Measurements from ENCODE around the gene INO80C. TPM values are rescaled to one million over a fixed set of nuclear protein-coding genes. Genes with fewer than 3 reads are reported as not detected.

Gene INO80C
- total RNA-seq, result 8.8 and 9.8 TPM in 2 replicates
- polyA plus RNA-seq (2012), result 21.8 TPM

- peak; percentile 97 for DNase-seq (ENCODE audit: low read depth)
Measured at GRCh38 chr18:35497370-35498197, at the start of gene INO80C. Gene INO80C (minus strand): TSS chr18:35497960. CDS start chr18:35497874, 86 bp downstream.

- no peak for DNase-seq (ENCODE audit: low read depth)
Measured at GRCh38 chr18:35547008-35547605, 49.3 kb upstream of the INO80C start.

DNA sequence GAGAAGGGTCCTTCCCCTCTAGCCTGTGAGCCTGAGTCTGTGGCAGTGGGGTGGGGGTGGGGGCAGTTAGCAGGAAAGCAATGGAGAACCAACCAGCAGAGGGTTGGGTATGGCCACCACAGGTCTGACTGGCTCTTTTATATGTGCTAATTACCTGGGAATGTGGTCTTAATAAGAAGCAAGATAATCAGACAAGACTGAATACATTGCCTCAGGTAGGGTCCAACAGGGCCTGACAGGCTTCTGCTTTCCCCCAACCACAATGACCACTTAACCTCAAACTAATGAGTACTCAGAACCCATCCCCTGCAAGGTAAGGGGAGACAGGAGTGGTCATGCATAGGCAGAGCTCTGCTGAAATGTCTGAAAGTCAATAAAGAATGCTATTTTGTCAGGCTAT lies 44.6 kb upstream of the INO80C start:
- DNase-seq (ENCODE audit: low read depth), result no peak

DNA sequence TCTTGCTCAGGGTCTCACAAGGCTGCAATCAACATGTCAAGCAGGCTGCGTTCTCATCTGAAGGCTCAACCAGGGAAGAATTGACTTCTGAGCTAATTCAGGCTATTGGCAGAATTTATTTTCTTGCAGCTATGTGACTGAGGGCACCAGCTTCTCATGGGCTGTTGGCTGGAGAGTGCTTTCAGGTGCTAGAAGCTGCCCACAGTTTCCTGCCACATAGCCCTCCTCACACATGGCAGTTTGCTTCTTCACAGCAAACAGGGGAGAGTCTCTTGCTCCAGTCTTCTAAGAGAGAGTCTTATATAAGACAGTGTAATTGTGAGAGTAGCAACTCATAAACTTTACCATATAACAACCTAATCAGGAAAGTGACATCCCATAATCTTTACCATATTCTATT lies 37.5 kb upstream of the INO80C start:
- no peak for DNase-seq (ENCODE audit: low read depth)

DNA sequence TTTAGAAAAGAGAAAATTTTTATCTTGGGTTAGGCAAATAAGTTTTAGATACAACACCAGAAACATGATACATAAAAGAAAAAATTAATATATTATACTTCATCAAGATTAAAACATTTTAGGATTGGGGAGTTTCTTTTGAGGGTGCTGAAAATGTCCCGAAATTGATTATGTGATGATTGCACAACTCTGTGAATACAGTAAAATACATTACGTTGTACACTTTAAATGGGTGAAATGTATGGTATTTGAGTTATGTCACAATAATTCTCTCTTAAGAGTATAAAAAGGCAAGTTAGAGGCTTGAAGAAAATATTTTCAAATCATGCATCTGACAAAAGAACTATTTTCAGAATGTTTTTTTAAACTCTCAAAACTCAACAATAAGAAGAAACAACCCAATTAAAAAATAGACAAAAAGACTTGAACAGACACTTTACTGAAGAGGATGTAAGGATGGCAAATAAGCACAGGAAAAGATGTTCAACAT lies 36.2 kb upstream of the INO80C start:
- DNase-seq (ENCODE audit: low read depth), result no peak

DNA sequence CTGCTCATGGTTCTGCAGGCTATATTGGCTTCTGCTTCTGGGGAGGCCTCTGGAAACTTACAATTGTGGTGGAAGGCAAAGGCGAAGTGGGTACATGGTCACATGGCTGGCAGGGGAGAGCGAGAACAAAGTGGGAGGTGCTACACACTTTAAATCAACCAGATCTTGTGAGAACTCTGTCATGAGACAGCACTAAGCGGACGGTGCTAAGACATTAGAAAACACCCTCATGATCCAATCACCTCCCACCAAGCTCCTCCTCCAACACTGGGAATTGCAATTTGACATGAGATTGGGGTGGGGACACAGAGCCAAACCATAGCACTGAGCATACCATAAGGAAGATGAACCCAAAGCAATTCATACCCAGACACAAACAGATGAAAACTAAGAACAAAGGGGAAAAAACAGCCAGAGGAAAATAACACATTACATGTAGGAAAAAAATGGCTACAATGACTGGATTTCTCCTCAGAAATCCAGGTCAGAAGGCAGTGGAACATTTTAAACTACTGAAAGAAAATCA lies 31.1 kb upstream of the INO80C start:
- DNase-seq (ENCODE audit: low read depth), result no peak

GRCh38 chr18:35526495-35527059 lies 28.8 kb upstream of the INO80C start:
- no peak for DNase-seq (ENCODE audit: low read depth)

- no peak for DNase-seq (ENCODE audit: low read depth)
Measured at GRCh38 chr18:35525795-35526494, 28.2 kb upstream of the INO80C start.

- DNase-seq (ENCODE audit: low read depth), result no peak
Measured at GRCh38 chr18:35524226-35524625, 26.5 kb upstream of the INO80C start.

DNA sequence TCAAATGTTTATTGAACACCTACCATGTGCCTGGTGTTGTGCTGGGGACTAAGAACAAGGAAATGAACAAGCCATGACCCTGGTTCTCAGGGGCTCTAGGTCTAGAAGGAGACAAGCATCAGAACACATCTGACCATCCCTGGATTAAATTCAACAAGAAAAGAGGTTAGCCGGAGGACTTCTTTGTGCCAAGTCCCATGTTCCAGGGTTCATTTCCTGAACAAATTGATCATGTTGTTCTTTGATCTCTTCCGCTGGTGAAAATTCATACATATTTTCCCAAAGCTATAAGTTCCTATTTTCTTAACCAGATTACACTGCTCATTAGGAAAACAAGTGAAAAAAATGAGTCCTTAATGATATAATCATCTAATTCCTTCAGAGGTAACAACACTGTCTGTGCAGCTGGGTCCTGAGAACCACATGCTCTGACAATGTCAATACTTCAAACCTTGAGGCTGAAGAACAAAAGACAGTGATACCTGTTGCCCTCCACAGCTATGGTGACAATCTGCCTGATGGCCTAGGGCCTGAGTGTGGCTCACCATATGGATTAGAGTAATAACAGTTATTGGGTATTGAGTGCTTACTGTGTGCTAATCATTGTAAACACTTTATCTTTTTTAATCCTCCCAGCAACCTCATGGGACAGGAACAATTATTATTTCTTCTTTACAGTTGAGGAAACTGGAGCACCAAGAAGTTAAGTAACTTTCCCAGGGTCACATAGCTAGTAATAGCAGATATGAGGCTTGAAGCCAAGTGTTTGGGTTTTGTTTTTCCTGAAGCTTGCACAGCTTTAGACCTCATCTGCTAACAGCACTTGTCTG lies 24.6 kb upstream of the INO80C start:
- DNase-seq (ENCODE audit: low read depth), result no peak

- DNase-seq (ENCODE audit: low read depth), result no peak
Measured at GRCh38 chr18:35521133-35521532, 23.4 kb upstream of the INO80C start.

DNA sequence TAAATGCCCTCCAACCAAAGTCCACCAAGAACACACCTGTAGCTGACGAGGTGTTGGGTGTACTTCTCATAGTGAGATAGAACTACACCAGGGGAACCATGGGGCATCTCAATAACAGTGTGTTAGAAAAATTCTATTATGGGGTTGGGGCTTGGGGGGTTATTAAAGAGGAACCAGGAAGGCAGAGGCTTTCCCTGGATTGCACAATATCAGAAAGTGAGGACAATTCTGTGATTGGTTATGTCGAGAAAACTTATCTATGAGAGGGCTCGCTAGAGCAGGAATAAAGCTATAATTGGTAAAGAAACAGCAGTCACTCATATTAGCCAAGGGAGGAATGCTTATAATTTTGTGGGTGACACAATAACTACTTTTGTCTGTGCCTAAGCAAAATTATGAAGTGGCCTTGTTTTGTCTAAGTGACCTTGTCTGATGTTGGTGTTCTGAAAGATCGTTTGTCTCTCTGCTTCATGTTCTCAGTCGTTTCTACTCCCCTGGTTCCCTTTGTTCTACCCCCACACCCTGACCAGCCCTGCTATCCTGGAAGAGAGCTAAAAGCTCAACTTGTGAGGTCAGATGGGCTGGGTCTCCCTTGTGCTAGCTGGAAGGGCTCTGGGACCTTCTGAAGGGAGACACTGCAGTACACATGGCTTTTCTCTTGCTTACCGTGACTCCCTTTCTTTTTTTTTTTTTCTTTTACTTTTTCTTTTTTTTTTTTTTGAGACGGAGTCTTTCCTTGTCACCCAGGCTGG lies 21.6 kb upstream of the INO80C start:
- no peak for DNase-seq (ENCODE audit: low read depth)

- DNase-seq (ENCODE audit: low read depth), result no peak
Measured at GRCh38 chr18:35517715-35518114, 20.0 kb upstream of the INO80C start.

GRCh38 chr18:35516789-35517188 lies 19.0 kb upstream of the INO80C start:
- no peak for DNase-seq (ENCODE audit: low read depth)

DNA sequence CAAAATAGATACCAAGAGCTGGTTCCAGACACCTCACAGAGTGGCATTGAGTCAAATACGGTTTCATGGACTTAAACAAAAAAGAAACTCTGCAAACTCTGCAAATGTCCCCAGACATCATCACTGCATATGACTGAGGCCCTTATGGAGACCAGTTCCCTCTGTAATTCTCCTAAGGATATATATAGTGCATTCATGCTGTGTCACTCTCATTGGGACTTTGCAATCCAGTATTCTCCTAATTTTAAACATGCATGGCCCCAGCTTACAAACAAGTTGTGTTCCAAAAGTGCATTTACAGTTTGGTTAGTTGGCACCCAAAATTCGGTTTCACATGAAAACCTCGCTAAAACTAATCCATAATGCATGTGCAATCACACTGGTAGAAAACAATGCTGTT lies 18.6 kb upstream of the INO80C start:
- no peak for DNase-seq (ENCODE audit: low read depth)

- DNase-seq (ENCODE audit: low read depth), result no peak
Measured at GRCh38 chr18:35515460-35516130, 17.8 kb upstream of the INO80C start.

GRCh38 chr18:35514752-35515459 lies 17.1 kb upstream of the INO80C start:
- DNase-seq (ENCODE audit: low read depth), result no peak

DNA sequence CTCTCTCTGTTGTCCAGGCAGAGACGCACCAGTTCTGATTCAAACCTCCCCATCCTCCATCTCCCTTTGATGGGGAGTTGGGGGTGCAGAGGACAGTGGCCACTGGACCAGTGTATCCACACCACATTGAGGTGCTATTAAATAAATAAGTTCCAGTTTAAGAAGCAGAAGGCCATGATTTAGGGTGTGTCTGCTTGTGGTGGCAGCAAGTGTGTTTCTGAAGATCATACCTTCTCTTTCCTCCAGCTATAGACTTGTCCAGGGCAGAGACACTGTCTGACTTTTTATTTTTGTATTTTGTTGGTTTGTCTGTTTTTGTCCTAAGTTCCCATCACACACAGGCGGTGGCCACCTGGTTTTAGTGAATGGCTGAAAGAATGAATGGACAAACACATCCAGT lies 16.5 kb upstream of the INO80C start:
- no peak for DNase-seq (ENCODE audit: low read depth)
